Mesenchymal stem cell (in vitro differentiated cells and primary cell): Measurements from ENCODE around the gene SUPT3H.

Experiments
- DNase-seq: peaks from one replicate; pipeline ENCODE4 v3.0.0-alpha.2; 2013
- H2AFZ ChIP-seq: one replicate; pipeline ENCODE4 v1.6.1; 2013; ENCODE audit warnings: low read depth, mild to moderate bottlenecking, control low read depth, inconsistent platforms, low read length, moderate library complexity
- H2AK5ac ChIP-seq: 2 replicates; pipeline ENCODE4 v1.6.1; 2013; ENCODE audit warnings: low read length, moderate library complexity, mild to moderate bottlenecking, inconsistent platforms; ENCODE audit not compliant: severe bottlenecking
- H2BK120ac ChIP-seq: one replicate; pipeline ENCODE4 v1.6.1; 2013; ENCODE audit warnings: low read depth, mild to moderate bottlenecking, inconsistent platforms, low read length, moderate library complexity
- H2BK12ac ChIP-seq, 2 experiments: one replicate each; pipeline ENCODE4 v1.6.1; 2013; ENCODE audit warnings: inconsistent platforms in 2 of 2, low read length in 2 of 2, mild to moderate bottlenecking in 2 of 2, moderate library complexity in 2 of 2, control low read depth in 1 of 2
- H2BK15ac ChIP-seq: one replicate; pipeline ENCODE4 v1.6.1; 2013; ENCODE audit warnings: mild to moderate bottlenecking, low read depth, inconsistent platforms; ENCODE audit not compliant: poor library complexity, severe bottlenecking
- H2BK5ac ChIP-seq: 2 replicates; pipeline ENCODE4 v1.6.1; 2013; ENCODE audit warnings: low read depth, mild to moderate bottlenecking, low read length, control low read depth, inconsistent platforms; ENCODE audit not compliant: poor library complexity, severe bottlenecking
- H3K14ac ChIP-seq, 2 experiments: one replicate each; pipeline ENCODE4 v1.6.1; 2013; ENCODE audit warnings: inconsistent platforms in 2 of 2, low read length in 2 of 2, control low read depth in 1 of 2, mild to moderate bottlenecking in 1 of 2, moderate library complexity in 1 of 2
- H3K18ac ChIP-seq, 2 experiments: one replicate each; pipeline ENCODE4 v1.6.1; 2013; ENCODE audit warnings: inconsistent platforms in 2 of 2, low read length in 2 of 2, control low read depth in 1 of 2, low read depth in 1 of 2, mild to moderate bottlenecking in 1 of 2
- H3K23ac ChIP-seq, 2 experiments: one replicate each; pipeline ENCODE4 v1.6.1; 2013; ENCODE audit warnings: inconsistent platforms in 2 of 2, low read length in 2 of 2, mild to moderate bottlenecking in 2 of 2, moderate library complexity in 2 of 2, control low read depth in 1 of 2
- H3K27ac ChIP-seq: 2 replicates; pipeline ENCODE4 v1.5.1; 2013; ENCODE audit warnings: mild to moderate bottlenecking, moderate library complexity, low read length, control low read depth, inconsistent platforms; ENCODE audit not compliant: poor library complexity, severe bottlenecking
- H3K27me3 ChIP-seq, 2 experiments: 2 replicates each; pipeline versions ENCODE4 v1.6.1 to v1.7.0; 2013; ENCODE audit warnings: low read length in 2 of 2, mild to moderate bottlenecking in 2 of 2, moderate library complexity in 2 of 2, control low read depth in 1 of 2, inconsistent platforms in 1 of 2; ENCODE audit not compliant: control insufficient read depth in 1 of 2, insufficient read depth in 1 of 2
- H3K36me3 ChIP-seq, 2 experiments: 2 replicates each; pipeline versions ENCODE4 v1.6.1 to v1.7.0; 2013; ENCODE audit warnings: low read length in 2 of 2, control low read depth in 1 of 2, inconsistent platforms in 1 of 2, low read depth in 1 of 2, mild to moderate bottlenecking in 1 of 2; ENCODE audit not compliant: insufficient read depth in 2 of 2, control insufficient read depth in 1 of 2
- H3K4ac ChIP-seq, 2 experiments: one replicate each; pipeline ENCODE4 v1.6.1; 2013; ENCODE audit warnings: inconsistent platforms in 2 of 2, low read length in 2 of 2, mild to moderate bottlenecking in 2 of 2, moderate library complexity in 2 of 2, control low read depth in 1 of 2, low read depth in 1 of 2
- H3K4me1 ChIP-seq: 2 replicates; pipeline ENCODE4 v1.6.1; 2013; ENCODE audit warnings: low read depth, low read length, control low read depth; ENCODE audit not compliant: control insufficient read depth, insufficient read depth
- H3K4me2 ChIP-seq: 2 replicates; pipeline ENCODE4 v1.6.1; 2013; ENCODE audit warnings: low read length, mild to moderate bottlenecking, inconsistent platforms; ENCODE audit not compliant: poor library complexity, severe bottlenecking
- H3K4me3 ChIP-seq, 2 experiments: 2 replicates each; pipeline versions ENCODE4 v1.5.1 to v1.7.0; 2013; ENCODE audit warnings: low read length in 2 of 2, mild to moderate bottlenecking in 2 of 2, control low read depth in 1 of 2, low read depth in 1 of 2; ENCODE audit not compliant: insufficient read depth in 1 of 2
- H3K79me1 ChIP-seq: replicated peaks from 2 replicates; pipeline ENCODE4 v1.6.1; 2013; ENCODE audit warnings: mild to moderate bottlenecking, control low read depth, low read length, inconsistent platforms; ENCODE audit not compliant: poor library complexity, severe bottlenecking
- H3K9ac ChIP-seq: 2 replicates; pipeline ENCODE4 v1.7.0; 2013; ENCODE audit warnings: mild to moderate bottlenecking, low read length, moderate library complexity
- H3K9me3 ChIP-seq: 2 replicates; pipeline ENCODE4 v1.7.0; 2013; ENCODE audit warnings: mild to moderate bottlenecking, low read length; ENCODE audit not compliant: control insufficient read depth
- H4K8ac ChIP-seq: one replicate; pipeline ENCODE4 v1.6.1; 2013; ENCODE audit warnings: inconsistent platforms, mild to moderate bottlenecking, low read length, moderate library complexity
- H4K91ac ChIP-seq: one replicate; pipeline ENCODE4 v1.6.1; 2013; ENCODE audit warnings: mild to moderate bottlenecking, low read length, inconsistent platforms
- WGBS: methylation state at CpG from one replicate; pipeline ENCODE4 v1.1.7; 2013; ENCODE audit warnings: mixed read lengths; 5-methylcytosine and 5-hydroxymethylcytosine counted together

The SUPT3H gene

DNA sequence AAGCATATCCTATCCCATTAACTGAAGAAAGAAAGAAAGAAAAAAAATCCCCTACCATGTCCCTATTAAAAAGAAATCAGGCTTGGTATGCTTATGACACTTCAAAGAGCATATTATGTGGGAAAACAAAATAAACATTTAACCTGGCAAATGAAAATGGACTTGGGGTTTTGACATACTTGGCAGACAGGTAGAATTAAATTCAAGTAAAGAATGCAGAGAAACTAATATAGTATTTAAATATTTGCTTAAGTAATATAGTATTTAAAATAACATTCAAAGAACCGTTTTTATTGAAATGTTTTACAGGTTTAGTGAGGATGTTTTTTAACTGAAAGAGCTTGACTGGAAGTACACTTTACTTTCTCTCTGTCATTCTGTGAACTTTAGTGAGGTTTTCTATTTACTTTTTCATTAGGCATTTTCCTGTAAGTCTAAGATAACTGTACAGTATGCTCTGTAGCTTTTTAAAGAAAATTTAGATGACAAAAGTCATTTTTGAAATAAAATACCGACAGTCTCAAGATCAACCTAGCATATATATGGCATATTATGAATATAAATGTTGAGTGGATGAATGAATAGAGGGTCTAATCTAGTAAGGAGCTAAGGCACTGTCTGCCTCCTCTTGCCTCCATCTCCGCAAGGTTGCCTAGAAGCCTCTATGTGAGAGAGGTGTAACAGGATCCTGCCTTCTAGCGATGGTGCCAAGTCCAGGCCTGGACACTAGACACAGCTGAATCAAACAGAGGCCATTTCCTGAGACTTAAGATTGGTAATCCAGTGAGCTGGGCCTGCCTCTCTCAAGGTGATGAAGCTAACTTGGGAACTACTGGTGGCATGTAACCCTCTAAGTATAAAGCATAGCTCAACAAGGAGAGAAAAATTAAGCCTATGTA is 394.0 kb downstream of the SUPT3H start:
- no peak overlapping the region for H3K18ac ChIP-seq
- H3K79me1 ChIP-seq = no peaks in the 10 kb centered on the region
- WGBS = 98% methylated on average over 3 of the region's 4 CpGs

DNA sequence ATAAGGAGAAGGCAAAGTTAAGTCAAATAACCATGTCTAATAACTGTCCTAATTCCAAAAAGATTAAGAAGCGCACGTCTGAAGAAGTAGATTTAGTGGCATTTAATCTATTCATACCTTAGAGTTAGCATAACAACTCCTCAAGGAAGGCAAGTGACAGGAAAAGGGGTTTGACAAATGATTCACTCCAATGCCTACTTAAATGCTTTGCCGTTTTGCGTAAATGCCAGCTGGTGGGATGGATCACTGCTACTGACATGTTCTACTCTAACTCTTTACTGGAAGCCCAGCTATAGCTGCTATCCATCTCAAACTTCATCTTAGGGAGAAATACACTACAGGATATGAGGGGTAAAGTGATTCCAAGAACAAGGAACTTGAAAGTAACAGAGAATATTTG is 396.9 kb downstream of the SUPT3H start:
- Histone ChIP-seq H3K14ac (no peak overlapping the region), H2BK15ac (no peak overlapping the region), H3K4me2 (no peak overlapping the region), H2BK12ac (no peak overlapping the region), H3K18ac (no peak overlapping the region), H3K4ac (no peak overlapping the region), H3K79me1 (no peaks in the 10 kb centered on the region), H3K27me3 (no peaks in the 10 kb centered on the region), H3K27ac (no peak overlapping the region), H3K36me3 (no peaks in the 10 kb centered on the region), H2BK5ac (no peak overlapping the region), H2AFZ (no peak overlapping the region), H2AK5ac (no peak overlapping the region), H3K4me3 (no peak overlapping the region), H3K9ac (no peak overlapping the region), H3K9me3 (no peaks in the 10 kb centered on the region), H2BK120ac (no peak overlapping the region), H3K23ac (no peak overlapping the region), H4K8ac (no peak overlapping the region), H3K4me1 (no peaks in the 10 kb centered on the region), H4K91ac (no peak overlapping the region)
- no peak for DNase-seq
- WGBS = 89% methylated on average over 2 of the region's 4 CpGs

More for the DNA sequence above, 394.0 kb downstream of the SUPT3H start:
- Histone ChIP-seq H3K4me3 (no peak overlapping the region), H3K9ac (no peak overlapping the region), H3K36me3 (no peaks in the 10 kb centered on the region), H2BK5ac (no peak overlapping the region), H3K27me3 (no peaks in the 10 kb centered on the region), H4K8ac (no peak overlapping the region), H4K91ac (no peak overlapping the region), H3K23ac (no peak overlapping the region), H3K4ac (no peak overlapping the region), H3K4me1 (no peaks in the 10 kb centered on the region), H2BK120ac (no peak overlapping the region), H3K14ac (no peak overlapping the region), H3K4me2 (no peak overlapping the region), H3K9me3 (no peaks in the 10 kb centered on the region), H2BK12ac (no peak overlapping the region), H2BK15ac (no peak overlapping the region), H3K27ac (no peak overlapping the region), H2AFZ (no peak overlapping the region), H2AK5ac (no peak overlapping the region)
- no peak for DNase-seq

DNA sequence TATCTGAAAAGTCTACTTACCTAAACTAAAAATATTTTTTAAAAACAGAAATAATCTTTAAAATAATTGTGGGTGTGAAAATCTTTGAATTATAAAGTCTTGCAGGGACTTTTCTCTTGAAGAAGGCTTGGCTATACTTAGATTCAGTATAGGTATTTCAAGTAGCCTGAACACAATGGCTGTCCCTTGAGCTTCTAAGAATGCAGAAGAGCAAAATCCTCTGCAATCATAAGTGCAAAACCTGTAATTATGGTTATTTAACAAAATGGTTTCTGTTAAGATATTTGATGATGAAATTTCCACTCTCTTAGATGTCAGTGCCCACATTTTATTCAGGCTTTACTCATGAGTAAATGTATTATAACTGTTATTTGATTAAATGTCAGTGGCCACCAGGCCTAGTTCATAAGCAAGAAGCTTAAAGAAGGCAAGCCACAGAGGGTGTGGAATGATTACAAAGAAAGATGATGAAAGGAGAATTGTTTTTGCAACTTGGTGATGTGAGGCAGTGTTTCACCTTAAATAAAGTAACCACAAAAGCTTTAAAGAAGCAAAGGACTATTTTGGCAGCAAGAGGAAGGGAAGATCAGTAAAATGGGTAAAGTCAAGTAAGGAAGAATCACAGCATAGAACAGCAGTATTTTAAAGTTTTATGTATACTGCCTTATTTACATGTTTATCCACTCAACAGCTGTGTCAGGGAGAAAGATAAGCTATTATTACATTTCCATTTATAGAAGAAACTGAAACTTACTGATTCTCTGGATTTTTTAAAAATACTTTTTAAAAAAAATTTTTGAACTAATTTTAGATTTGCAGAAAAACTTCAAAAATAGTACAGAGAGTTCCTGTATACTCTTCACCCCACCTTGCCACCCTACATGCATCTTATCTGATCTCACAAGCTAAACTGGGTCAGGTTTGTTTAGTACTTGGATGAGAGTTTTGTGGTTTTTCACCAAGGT is 400.8 kb downstream of the SUPT3H start:
- Histone ChIP-seq H3K79me1 (peaks cover 2% of the 10 kb centered on the region), H2AFZ (no peak overlapping the region), H3K4me3 (no peak overlapping the region), H4K91ac (no peak overlapping the region), H2BK5ac (no peak overlapping the region), H3K36me3 (peaks cover 0 to 6% of the 10 kb centered on the region in 2 experiments), H3K4me1 (no peaks in the 10 kb centered on the region), H3K14ac (no peak overlapping the region), H2BK12ac (no peak overlapping the region), H3K9ac (no peak overlapping the region), H2BK120ac (no peak overlapping the region), H3K23ac (no peak overlapping the region), H3K9me3 (no peaks in the 10 kb centered on the region), H4K8ac (no peak overlapping the region), H2AK5ac (no peak overlapping the region), H3K18ac (no peak overlapping the region), H3K27ac (no peak overlapping the region), H3K27me3 (no peaks in the 10 kb centered on the region), H2BK15ac (no peak overlapping the region), H3K4ac (no peak overlapping the region), H3K4me2 (no peak overlapping the region)
- peak; percentile 7 for DNase-seq

DNA sequence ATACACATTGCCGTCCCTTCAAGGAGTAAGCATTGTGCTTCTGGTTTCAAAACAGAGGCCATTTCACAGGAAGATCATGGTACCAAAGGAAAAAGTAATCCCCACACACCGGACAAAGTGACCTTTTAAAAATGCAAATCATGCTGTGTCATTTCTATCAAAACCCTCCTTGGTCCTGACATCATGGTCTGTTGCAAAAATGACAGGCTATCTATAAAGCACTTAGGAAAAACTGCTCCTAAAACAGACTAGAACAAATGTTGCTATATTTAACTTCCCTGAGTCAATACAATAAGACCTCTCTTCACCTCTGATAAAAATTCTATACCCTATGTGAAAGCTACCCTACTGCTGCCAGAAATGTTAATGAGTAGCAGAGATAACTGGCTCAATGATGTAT is 403.2 kb downstream of the SUPT3H start:
- Histone ChIP-seq H2BK15ac (no peak overlapping the region), H3K9me3 (no peaks in the 10 kb centered on the region), H2BK12ac (no peak overlapping the region), H2AK5ac (no peak overlapping the region), H3K4me1 (no peaks in the 10 kb centered on the region), H3K4me3 (no peak overlapping the region), H3K79me1 (peaks cover 2% of the 10 kb centered on the region), H4K91ac (no peak overlapping the region), H3K27ac (no peak overlapping the region), H3K36me3 (peaks cover 0 to 6% of the 10 kb centered on the region in 2 experiments), H3K4ac (no peak overlapping the region), H3K4me2 (no peak overlapping the region), H3K14ac (no peak overlapping the region), H3K23ac (no peak overlapping the region), H4K8ac (no peak overlapping the region), H3K9ac (no peak overlapping the region), H2BK120ac (no peak overlapping the region), H3K18ac (no peak overlapping the region), H3K27me3 (no peaks in the 10 kb centered on the region), H2AFZ (no peak overlapping the region), H2BK5ac (no peak overlapping the region)
- DNase-seq = no peak
- WGBS = 83% methylated on average over 1 of the region's 2 CpGs
